Germinal center (tissue), 1 donor: ENCODE results near the gene TUT7.
"Not testable (repeated sequence)": the region's sequence is repeated elsewhere in the genome, so short reads cannot be mapped to it uniquely, and the experiment has no call there.

Experiments
- DNase-seq: peaks from one replicate; pipeline ENCODE4 v3.0.0; 2012; ENCODE audit warnings: mixed read lengths, low spot score

The TUT7 gene, protein sequence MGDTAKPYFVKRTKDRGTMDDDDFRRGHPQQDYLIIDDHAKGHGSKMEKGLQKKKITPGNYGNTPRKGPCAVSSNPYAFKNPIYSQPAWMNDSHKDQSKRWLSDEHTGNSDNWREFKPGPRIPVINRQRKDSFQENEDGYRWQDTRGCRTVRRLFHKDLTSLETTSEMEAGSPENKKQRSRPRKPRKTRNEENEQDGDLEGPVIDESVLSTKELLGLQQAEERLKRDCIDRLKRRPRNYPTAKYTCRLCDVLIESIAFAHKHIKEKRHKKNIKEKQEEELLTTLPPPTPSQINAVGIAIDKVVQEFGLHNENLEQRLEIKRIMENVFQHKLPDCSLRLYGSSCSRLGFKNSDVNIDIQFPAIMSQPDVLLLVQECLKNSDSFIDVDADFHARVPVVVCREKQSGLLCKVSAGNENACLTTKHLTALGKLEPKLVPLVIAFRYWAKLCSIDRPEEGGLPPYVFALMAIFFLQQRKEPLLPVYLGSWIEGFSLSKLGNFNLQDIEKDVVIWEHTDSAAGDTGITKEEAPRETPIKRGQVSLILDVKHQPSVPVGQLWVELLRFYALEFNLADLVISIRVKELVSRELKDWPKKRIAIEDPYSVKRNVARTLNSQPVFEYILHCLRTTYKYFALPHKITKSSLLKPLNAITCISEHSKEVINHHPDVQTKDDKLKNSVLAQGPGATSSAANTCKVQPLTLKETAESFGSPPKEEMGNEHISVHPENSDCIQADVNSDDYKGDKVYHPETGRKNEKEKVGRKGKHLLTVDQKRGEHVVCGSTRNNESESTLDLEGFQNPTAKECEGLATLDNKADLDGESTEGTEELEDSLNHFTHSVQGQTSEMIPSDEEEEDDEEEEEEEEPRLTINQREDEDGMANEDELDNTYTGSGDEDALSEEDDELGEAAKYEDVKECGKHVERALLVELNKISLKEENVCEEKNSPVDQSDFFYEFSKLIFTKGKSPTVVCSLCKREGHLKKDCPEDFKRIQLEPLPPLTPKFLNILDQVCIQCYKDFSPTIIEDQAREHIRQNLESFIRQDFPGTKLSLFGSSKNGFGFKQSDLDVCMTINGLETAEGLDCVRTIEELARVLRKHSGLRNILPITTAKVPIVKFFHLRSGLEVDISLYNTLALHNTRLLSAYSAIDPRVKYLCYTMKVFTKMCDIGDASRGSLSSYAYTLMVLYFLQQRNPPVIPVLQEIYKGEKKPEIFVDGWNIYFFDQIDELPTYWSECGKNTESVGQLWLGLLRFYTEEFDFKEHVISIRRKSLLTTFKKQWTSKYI (N-terminal part only)

DNA sequence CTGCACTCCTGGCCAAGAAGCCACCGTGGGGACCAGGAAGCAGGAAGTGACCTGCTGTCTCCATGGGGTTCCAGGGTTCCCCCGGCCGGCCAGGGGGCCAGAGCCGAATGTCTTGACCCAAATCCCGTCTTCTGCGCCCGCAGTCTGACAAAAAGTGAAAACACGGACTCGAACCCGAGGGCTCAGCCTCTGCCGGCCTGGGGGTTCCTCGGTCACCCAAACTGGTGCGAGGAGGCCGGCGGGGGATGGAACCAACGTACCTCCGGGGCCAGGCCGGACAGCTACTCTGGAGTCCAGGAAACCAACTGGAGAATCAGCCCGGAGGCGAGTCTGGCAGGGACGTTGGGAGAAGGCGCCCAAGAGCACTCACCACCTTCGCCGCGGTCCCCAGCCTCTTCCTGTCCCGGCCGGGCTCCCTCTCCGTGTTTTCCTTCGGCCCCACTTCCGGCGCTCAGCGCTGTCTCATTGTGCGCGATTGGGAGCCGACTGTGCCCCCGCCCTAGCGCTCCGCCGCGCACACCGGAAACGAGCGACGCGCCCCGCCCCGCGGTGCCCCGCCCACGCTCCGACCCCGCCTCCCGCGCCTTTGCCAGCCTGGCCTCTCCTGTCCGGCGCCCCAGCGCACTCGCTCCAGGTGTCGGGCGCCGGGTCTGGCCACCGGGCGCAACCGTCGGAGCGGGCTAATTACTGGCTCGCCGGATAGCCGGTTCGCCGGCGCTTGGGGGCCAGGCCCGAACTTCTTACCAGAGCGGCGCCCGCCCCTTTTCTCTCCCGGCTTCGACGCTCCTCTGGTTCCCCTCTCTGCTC, at the start of gene TUT7:
TUT7 (minus strand) TSS at position 400 of the 807 bp plus-strand sequence. CDS start 1,211 bp downstream, outside the sequence.
- DNase-seq = peak; percentile 94

DNA sequence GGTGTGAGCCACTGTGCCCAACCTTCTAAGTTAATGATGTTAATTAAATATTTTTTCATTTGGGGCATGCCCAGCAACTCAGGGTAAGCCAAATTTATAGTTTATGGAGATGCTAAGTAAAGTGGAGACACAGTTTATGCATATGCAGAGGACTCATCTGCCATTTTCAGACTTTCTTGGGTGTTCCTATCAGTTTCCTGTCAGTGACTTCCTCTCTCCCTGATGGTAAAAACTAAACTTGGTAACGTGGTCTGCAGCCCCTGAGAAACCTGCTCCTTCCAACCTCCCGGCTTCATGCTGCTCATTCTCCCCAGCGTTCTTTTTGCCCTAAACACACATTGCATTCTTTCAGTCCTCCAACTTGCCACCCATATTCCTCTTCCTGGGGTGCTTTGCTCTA, 48.4 kb upstream of the TUT7 start:
- DNase-seq = no peak

DNA sequence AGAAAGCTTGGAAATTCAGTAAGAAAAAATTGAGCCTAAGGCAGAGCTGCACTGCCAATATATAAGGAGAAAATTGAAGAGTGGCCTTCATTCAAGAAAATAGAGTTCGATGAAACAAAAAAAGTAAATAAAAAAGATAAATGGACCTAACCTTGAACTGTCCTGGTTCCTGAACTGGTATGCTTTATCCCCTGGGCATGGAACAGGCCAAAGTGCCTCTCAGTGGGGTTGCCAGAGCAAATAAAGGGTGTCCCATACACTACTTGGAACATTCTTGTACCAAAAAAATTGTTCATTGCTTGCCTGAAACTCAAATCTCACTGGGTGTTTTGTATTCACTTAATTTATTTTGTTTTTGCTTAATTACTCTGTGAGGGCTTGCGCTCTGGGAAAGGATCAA, 42.2 kb upstream of the TUT7 start:
- DNase-seq = no peak

DNA sequence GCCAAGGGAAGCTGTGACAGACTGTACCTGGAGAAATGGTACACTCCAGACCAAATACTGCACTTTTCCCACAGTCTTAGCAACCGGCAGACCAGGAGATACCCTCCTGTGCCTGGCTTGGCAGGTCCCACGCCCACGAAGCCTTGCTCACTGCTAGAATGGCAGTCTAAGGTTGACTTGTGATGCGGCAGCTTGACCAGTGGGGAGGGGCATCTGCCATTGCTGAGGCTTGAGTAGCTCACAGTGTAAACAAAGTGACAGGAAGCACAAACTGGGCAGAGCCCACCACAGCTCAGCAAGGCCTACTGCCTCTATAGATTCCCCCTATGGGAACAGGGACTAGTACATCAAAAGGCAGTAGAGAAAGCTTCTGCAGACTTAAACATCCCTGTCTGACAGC, 36.0 kb upstream of the TUT7 start:
- DNase-seq = not testable (repeated sequence)

DNA sequence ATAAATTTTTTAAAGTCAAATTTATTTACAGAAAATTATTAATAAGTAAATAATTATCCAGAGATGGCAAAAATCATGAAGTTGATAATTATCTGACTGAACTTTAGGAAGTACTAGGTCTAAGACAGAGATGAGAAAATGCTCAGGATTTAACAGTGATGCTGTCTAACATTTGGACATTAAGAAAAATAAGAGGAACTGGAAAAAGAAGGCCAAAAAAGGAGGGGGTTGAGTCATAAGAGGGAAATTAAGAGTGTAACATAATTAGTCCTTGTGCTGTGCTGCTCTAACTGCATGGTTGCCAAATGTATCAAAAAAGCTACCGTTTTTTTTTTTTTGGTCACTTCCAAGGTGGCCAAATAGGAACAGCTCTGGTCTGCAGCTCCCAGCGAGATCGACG, 35.4 kb upstream of the TUT7 start:
- DNase-seq = no peak

DNA sequence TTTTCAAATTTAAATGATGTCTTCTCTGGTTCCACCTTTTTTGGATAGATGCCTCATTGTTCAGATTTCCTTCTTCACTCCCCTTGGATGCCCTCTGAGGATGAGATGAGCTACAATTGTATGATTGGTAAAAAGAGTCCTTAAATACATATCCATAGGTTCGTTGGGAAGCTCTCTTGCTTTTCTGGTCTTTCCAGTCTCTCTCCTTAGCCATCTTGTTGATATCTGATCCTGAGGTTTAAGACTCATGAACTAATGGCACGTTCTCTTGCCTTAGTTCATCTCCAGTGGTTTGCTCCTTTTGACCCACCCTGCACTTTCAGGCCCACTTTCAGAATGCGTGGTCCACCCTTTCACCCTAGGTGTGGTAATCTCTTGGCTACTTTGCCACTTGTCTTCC, 33.2 kb upstream of the TUT7 start:
- no peak for DNase-seq

DNA sequence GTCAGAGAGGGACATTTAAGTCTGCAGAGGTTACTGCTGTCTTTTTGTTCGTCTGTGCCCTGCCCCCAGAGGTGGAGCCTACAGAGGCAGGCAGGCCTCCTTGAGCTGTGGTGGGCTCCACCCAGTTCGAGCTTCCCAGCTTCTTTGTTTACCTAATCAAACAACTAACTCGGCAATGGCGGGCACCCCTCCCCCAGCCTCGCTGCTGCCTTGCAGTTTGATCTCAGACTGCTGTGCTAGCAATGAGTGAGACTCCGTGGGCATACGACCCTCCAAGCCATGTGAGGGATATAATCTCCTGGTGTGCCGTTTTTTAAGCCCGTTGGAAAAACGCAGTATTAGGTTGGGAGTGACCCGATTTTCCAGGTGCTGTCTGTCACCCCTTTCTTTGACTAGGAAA, 28.8 kb upstream of the TUT7 start:
- not testable (repeated sequence) for DNase-seq

DNA sequence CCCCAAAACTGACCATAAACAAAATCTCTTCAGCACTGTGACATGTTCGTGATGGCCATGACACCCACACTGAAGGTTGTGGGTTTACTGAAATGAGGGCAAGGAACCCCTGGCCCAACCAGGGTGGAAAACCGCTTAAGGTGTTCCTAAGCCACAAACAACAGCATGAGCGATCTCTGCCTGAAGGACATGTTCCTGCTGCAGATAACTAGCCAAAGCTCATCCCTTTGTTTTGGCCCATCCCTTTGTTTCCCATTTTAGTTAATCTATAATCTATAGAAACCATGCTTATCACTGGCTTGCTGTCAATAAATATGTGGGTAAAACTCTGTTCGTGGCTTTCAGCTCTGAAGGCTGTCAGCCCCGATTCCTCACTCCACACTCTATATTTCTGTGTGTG, 21.8 kb upstream of the TUT7 start:
- DNase-seq = no peak

DNA sequence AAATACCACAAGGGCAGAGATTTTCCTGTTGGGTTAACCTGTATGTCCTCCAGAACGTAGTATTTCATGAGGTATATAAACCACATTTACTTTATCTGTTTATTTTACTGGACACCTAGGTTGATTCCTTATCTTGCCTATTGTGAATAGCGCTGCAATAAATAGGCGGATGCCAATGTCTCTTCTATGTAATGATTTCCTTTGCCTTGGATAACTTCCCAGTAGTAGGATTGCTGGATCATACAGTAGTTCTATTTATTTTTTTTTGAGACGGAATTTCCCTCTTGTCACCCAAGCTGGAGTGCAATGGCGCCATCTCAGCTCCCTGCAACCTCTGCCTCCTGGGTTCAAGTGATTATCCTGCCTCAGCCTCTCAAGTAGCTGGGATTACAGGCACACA, 15.6 kb upstream of the TUT7 start:
- DNase-seq = no peak

DNA sequence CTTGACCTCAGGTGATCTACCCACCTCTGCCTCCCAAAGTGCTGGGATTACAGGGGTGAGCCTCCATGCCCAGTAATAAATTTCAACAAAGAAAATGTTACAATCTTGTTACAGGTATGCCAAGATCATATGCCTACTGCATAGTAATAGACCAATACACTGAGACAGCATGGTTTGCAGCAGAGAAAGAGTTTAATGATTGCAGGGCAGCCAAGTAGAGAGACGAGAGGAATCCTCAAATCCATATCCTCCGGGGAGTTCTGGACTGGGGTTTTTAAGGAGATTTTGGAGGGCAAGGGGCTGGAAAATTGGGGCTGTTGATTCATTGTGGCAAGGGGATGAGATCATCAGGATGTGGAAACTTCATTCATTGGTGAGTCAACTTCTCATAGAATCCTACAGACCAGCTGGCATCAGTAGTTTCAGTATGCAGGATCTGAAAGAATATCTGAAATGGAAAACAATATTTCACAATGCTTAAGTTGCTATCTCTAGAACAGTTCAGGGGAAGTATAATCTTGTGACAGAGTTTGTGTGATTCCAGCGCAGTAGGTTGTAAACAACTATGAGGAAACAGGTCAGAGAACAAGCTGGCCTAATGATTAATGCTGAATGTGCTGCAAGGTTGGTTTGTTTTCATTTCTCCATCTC, 14.8 kb upstream of the TUT7 start:
- DNase-seq = no peak

DNA sequence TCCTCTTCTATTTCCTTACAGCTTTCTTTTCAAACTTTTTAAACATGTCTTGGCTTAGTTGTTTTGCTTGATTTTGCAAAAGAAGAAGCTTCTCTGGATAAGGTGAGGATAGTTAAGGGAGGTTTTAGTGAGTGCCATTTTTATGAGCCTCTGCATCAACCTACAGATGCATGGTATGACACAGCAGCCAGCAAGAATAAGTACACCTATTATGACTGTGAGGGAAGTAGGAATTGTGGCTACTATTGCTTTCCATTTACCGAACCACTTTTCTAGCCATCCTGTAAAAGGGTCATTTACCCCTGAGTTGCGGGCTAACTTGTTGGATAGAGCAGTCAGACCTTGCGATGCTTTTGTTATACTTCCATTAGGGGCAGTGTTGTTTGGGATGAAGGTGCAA, 7.0 kb upstream of the TUT7 start:
- DNase-seq = no peak

DNA sequence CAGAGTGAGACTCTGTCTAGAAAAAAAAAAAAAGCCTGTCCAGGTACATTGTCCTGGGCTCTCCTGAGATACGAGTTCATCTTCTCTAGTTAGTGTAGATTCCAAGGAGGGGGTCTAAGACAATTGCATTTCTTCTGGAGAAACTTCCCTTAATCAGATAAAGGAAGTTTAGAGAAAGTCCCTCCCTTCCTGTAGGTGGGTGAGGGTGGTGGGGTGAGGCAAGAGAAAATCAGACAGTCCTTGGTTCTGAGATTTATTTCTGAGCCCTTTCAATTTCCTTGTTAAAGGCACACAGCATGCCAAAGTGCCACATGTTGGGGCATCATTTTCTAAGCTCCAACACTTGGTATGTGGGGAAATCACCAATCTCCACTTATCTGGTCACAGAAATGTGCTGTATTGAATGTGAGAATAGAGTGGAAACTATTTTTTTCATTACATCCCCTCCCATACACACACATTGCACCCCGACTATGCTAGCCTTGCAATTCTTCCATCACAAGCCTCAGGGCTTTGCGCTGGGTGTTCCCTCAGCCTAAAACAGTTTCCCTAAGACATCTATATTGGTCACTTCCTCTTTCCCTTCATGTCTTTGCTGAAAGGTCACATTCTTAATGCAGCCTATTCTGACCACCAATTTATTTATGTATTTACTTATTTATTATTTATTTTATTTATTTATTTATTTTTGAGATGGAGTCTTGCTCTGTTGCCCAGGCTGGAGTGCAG, 5.1 kb upstream of the TUT7 start:
- DNase-seq = no peak

DNA sequence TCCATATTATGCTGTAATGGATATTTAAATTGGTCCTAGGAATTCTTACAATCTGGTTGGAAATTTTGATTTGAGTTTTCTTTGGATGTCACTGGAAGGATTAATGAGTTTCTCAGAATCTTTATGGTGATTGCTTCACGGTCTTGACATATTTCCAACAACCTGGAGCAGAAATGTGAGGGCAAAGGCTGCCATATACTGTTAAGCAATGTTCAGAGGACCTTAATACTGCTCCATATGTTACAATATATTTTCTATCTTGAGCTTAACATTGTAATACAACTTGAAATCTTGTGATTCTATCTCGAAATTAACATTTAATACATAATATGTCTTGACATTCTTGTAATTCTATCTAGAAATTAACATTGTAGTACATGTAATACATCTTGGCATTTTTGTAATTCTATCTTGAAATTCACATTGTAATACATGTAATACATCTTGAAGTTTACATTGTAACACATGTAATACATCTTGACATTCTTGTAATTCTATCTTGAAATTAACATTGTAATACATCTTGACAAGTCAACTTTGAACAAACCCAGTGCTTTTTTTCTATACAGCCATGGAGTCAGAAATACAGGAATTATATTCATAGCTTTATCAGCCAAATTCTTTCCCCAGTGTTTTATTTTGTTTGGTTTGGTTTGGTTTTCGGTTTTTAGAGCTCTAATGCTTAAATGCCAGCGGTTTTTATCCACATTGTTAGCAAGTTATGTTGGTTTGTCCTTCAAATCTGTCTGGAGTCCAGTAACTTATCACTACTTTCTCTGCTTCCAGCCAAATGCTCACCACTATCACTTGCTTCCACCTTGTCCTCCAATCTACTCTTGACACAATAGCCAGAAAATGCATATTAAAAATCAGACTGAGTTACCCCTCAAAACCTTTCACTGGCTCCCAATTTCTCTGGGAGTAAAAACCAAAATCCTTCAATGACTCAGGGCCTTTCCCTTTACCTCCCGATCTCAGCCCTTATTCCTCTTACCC, 3.0 kb upstream of the TUT7 start:
- DNase-seq = no peak

DNA sequence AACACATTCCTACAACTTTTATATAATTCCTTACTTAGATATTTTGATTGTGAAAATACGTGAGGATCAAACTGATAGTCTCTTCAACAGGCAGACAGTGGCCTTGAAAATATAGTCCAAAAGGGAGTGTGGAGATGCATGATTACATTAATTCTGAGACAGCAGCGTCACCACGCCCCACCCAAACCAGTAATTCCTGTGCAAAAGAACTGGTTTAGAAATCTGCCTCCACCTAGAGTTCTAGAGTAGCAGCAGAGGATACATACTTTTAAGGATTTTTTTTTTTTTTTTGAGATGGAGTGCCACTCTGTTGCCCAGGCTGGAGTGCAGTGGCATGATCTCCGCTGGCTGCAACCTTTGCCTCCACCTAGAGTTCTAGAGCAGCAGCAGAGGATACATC, 1.6 kb upstream of the TUT7 start:
- no peak for DNase-seq

DNA sequence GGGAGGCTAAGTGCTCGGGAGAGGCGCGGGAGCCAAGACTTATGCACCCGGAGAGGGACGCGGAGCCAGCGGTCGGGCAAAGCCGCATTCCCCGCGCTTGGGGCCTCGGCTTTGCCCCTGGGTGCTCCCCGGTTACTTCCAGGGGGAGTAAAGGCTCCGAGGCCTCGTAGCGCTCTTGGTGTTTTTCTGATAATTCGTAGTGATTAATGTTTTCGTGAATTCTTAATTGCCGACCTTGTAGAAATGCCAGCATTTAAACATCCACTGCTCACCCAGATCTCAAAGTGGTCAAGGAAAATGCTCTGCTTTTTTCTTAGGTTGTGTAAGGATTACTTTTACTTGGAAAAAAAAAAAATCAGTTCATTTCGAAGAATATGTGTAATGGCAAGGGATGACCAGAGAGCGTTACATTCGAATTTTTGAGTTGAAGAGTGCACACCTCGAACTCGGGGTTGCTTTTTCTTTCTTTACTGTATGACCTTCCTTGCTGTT, 654 bp upstream of the TUT7 start:
- DNase-seq = no peak

DNA sequence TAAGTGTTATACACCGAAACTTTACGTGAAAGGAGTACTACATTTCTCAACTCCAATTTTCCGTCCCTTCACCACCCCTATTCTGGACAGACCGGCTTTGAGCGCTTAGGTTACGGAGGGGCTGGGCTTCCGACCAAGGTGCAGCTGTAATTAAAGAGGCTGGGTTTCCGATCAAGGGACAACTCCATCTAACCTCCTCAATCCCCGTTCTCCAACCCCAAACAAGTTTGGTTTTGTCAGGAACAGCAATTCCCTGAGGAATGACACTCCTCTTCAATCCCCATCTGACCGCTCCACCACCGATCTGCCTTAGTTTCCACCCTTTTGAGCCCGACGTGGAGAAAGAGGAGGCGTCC, 577 bp downstream of the TUT7 start:
- DNase-seq = no peak

DNA sequence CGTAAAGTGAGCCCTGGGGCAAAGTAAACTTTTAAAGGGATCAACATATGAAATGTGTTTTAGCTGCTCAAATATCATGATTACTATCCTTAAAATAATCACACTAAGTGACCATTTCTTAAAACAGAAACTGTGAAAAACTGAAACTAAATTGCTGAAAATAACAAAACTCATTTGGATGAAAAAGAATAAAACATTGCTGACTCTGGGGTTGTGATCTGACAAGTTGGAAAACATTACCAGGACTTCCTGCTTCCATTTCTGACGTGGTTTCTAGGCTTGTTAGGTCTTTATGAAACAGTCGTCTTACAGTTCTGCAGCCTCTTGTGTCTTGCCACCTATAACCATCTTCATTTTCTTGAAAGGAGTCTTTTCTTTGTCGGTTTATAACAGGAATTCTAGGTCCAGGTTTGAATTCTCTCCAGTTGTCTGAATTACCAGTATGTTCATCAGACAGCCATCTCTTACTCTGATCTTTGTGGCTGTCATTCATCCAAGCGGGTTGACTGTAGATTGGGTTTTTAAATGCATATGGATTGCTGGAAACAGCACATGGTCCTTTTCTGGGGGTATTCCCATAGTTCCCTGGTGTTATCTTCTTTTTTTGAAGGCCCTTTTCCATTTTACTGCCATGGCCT, 1.7 kb downstream of the TUT7 start:
- DNase-seq = no peak

DNA sequence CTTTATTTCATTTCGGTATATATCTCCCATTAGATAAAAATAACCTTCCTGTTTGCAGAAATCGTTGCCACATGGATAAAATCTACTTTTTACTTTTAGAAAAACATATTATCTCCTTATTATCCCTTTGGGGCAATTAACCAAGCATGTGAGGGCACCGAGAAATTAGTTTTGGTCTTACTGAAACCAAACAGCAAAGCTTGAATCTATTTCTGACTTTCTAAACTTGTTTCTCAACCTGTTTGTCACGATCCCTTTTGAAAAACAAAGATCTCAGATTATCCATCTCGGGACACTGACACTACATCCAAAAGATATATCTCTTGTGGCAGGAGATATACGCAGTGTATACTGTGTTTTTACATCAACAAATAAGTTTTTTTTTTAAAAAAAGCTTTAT, 2.3 kb downstream of the TUT7 start:
- DNase-seq = no peak
